Panc1 (cell line): Measurements from ENCODE around the gene RAB30.

ENCODE experiments used
- CTCF ChIP-seq: fragments of 450-650 bp; IDR thresholded peaks from 2 replicates; pipeline ENCODE4 v1.5.1; 2017; ENCODE audit warnings: mild to moderate bottlenecking
- POLR2AphosphoS5 ChIP-seq: IDR thresholded peaks from 2 replicates; pipeline ENCODE4 v1.6.1; 2012; ENCODE audit warnings: mild to moderate bottlenecking, low read depth, low read length, moderate library complexity
- REST ChIP-seq, 2 experiments: IDR thresholded peaks; 2 replicates each; pipeline ENCODE4 v1.6.1; 2011 to 2012; ENCODE audit warnings: low read depth in 2 of 2, control low read depth in 1 of 2, low read length in 1 of 2, mild to moderate bottlenecking in 1 of 2, moderate library complexity in 1 of 2; ENCODE audit not compliant: insufficient read depth in 1 of 2
- TCF7L2 ChIP-seq: IDR thresholded peaks from 2 replicates; pipeline ENCODE4 v1.6.1; 2011; ENCODE audit warnings: mild to moderate bottlenecking, low read depth, low read length, inconsistent platforms

GRCh38 chr11:83035070-83035854 lies 36.4 kb downstream of the RAB30 start:
- TF ChIP-seq REST (IDR thresholded peaks at IDR 0.05; ENCODE audit: insufficient read depth in 1 of 2, low read depth in 2 of 2, low read length in 1 of 2): no peak
- no peak for TF ChIP-seq CTCF
- no peak for TF ChIP-seq POLR2AphosphoS5
- TF ChIP-seq TCF7L2: no peak
